T-helper 22 cell (primary cell): ENCODE data around the gene CASP5.
"Not testable (repeated sequence)": the region's sequence is repeated elsewhere in the genome, so short reads cannot be mapped to it uniquely, and the experiment has no call there.

Experiments
- DNase-seq: peaks from one replicate; pipeline ENCODE4 v3.0.0-alpha.2; 2020; ENCODE audit warnings: low read depth

The CASP5 gene

DNA sequence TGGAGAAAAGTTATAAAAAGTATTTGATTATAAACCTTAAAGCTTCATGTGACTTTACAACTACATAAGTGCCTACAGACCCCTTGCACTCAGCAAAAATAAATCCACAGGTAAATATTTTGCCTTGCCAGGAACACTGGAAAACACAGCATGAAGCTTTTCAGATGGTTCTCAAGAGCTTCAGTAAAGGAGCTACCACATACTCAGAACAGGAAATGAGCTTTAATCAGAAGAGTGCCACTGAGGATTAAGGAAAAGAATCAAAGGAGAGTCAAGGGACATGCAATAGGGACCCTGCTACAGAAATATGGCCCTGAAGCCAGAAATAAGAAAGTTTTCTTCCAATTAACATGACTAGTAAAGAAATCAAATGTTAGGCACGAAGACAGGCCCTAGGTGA lies 10.8 kb upstream of the CASP5 start:
- DNase-seq = no peak

DNA sequence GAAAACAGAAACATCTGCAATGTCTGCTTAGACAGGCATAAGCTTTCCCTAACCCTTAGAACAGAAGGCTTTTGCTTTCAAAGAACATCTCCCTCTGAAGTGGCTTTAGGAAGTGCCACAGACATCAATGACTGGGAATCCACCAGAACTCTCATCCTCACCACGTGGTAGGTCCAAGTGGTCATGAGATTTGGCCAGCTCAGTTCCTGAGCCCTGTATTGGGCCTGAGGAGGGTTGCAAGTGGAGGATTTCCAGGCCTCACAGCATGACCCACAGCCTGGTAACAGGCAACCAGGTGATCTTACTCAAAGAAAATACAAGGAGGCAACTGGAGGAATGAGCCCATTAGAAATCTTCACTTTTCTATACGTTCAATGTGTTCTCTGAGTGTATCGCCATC lies 10.4 kb upstream of the CASP5 start:
- DNase-seq = no peak

DNA sequence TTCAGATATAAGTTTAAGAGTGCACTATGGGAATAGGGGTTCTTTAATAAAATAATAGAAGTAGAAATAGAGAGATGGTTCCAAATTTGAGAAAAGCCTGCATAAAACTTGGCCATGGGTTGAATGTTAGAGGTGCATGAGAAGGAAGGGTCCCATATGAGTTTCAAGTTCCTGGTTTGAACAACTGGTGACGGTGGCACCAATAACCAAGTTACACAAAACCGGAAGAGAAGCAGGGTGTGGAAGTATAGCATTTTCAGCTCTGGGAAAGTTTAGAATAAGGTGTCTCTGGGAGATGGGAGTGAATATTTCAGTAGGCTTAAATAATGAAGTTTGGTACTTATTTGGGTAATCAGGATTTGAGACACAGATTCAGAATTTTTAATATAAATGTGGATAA lies 9.5 kb upstream of the CASP5 start:
- no peak for DNase-seq

DNA sequence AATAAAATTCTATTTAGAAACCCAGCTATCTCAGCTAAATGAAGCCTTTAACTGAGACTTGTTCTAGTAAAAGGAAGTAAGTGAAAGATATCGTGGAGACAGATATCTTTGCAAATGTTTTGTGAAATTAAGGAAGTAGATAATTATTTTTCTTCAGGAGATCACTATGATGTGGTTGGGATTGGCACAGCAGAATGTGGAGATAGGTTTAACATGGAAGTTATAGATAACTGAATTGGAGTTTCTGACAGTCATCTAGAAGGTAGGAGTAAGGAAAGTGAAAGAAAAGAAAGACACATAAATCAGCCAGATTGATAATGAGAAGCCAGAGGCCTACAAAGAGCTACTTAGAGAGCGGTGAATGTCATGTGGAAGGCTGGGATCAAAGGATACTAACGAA lies 4.7 kb upstream of the CASP5 start:
- DNase-seq = no peak

DNA sequence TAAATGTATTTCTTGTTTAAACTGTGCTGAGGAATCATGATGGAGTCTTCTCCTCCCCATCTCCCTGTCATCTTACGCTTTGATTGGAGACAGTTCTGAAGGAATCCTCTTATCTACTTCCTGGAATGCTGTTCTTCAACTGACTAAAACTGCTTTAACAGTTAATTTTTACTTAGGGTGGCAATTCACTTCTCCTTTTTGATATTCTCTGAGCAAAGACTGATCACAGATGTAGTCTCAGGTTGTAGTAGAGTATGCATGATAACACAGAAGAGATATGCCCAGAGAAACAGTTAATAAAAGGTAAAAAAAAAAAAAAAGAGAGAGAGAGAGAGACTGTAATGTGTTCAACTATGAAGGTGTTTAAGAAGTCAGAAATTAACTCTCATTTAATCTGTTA lies 1.4 kb upstream of the CASP5 start:
- no peak for DNase-seq

DNA sequence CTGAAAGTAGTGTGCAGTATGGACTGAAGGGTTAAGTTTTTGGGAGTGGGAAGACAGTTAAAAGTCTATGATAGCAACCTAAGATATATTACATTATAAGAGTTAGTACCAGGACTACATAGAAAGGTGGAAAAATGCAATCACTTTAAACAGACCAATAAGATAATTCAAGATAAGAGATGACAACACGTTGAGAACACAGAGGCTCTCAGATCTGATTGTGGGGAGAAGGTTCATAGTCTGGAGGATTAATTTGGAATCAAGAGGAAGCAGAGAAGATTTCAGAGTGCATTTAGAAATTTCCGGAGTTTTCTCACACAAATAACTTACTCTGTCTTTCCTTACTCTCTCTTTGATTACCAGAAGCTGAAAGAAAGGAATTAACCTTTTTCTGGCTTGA lies 441 bp downstream of the CASP5 start:
- DNase-seq = no peak

DNA sequence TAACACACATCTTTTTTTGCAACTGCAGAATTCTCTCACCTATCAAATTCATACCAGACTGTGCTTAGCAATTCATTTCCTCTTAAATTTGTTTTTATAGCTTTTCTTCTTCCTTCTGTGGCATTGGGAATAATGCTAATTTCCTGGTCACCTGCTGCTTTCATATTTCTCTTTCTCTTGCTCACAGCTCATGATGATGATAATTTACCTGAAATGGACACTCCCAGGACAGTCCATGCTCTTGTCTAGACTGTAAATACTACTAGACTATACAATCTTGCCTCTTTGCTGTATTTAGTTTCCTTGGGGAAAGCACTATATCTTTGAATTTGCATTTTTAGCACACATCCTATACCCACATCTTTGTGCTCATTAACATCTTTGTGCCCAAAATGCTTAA lies 15.5 kb downstream of the CASP5 start:
- DNase-seq = no peak

DNA sequence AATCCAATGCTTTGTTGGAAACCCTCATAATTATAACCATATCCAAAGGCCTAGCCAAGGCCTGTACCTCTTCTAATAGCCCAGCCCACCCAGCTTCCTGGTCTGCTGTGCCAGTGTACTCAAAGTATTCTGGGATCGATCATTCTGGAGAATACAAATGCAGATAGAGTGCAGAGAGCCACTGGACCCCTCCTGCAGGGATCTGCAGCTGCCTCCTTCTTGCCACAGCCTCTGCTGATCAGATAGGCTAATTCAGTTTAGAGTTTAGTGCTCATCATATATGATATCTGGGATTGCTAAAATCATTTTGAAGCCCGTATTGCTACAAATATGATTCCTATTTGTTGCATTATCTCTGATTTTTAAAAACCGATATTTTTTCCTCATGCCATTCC lies 17.5 kb downstream of the CASP5 start:
- DNase-seq = no peak

DNA sequence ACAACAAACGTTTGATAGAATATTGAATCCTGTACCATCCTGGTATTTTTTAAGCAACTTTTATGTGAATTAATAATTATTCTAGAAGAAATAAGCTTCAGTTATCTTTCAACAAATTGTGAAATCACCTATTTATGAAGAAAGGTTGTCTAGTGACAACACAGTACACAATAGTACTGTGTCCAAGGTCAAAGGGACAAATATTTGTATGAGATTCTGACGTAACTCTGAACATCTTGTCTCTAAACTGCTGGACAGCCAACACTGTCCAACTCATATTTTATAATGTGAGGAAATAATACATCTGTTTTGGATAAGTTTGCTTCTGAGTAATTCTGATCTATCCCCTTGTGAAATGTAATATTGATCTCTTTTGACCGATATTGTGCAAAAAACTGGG lies 18.9 kb downstream of the CASP5 start:
- no peak for DNase-seq

DNA sequence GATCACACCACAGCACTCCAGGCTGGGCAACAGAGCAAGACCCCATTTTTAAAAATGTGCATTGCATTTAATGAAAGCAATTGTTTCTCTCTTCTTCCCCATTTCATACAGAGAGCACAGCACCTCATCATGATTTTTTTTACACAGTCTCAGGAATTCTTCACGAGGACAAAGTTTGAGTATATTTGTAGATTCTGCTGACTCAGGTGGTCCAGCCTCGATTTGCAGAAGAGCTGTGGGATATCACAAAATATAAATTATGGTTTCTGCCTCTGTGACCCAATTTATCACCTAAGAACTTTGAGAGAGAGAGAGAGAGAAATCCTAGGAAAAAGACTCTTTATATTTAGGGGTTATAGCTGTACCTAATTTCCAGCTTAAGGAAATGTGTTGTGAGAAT lies 19.8 kb downstream of the CASP5 start:
- DNase-seq = no peak

DNA sequence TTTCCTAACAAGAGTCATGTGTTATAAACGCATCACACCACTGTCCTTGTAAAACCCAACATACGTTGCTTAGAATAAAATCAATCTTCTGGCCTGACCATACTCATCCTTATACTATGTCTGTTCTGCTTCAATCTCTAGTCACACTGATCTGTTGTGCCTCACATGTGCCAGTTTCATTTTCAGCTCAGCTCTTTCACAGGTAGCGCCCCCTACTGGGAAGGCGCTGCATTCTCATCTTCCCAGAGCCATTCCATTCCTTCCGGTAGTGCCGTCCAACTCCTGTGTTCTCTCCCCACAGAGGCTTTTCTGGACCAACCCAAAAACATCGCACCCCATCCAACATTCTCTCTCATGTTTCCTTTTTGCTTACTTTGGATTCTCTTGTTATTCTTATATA lies 22.2 kb downstream of the CASP5 start:
- DNase-seq = no peak

DNA sequence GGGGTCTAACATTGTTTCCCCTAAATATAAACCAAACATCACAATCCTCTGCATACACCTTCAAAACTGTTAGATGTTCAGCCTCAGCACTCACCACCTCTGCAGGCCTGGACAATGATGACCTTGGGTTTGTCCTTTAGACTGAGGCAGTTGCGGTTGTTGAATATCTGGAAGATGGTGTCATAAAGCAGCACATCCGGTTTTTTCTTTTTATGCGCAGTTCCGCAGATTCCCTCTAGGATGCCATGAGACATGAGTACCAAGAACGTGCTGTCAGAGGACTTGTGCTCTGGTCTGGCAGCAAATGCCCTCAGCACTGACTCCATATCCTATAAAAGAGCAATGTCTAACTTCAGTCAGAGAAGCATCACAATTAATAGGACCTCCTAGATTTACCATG lies 22.8 kb downstream of the CASP5 start:
- no peak for DNase-seq

DNA sequence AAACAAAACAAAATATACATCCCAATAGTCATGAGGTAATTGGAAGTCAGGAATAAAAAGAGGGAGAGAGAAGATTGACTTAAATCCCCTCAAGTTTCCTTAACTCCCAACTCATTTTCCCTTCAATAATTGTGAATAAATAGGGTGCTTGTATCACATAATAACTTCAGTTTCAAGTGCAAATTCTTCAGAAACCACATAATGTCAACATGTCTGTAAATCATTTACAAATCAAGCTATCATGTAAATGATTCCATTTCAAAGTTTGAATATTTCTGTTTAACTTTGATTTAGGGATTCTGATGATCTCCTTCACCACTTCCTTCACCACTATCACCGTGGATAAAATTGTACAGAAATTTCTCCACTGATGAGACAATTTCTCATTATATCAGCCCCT lies 23.2 kb downstream of the CASP5 start:
- DNase-seq = no peak

DNA sequence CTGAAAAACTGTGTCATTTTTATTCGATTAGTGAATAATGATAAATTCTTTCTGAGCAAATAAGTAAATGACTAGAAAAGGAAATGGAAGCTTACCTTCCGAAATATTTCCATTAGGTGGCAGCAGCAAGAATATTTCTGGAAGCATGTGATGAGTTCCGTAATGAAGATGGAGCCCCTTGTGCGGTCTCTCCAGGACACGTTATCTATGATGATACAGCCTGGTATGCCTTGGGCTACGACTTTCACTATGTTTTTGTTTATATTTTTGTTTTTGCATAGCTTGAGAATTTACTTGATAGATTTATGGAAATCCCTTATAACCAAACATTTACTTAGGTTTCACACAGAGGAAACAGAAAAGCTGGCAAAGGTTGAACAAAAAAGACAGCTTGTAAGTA lies 25.7 kb downstream of the CASP5 start:
- no peak for DNase-seq

DNA sequence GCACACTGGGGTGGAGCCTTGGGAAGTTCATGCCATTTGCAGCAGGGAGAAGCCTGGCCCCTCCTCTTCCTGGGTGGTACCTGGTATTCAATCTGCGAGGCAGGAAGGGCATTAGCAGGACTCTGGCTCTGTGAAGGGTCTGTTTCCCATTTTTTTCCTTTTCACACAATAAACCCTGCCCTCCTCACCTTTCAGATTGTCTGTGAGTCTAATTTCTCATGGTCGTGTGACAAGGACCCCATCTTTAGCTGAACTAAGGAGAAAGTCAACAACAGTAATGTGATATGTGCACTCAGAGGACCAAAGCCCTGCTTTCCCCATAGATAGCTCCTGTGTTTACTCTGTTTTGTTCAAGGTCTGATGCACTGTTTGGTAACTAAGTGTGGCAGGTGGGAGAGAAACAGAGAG lies 28.0 kb downstream of the CASP5 start:
- DNase-seq = no peak

DNA sequence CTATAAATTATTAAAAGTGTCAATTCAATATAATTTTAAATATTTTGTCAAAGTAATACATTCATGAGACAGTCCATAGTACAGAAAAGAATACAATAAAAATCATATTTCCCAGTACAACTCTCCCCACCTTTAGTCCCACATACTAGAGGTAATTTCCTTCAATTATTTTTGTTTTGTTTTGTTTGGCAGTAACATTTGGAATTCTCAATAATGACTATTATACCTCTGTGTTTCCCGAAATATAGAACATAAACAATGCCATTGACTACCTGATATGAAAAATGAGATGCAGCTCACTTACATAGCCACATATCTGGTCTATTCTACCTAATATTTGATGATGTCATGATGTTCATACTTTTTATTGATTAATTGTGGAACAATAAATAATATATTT lies 30.2 kb downstream of the CASP5 start:
- no peak for DNase-seq

DNA sequence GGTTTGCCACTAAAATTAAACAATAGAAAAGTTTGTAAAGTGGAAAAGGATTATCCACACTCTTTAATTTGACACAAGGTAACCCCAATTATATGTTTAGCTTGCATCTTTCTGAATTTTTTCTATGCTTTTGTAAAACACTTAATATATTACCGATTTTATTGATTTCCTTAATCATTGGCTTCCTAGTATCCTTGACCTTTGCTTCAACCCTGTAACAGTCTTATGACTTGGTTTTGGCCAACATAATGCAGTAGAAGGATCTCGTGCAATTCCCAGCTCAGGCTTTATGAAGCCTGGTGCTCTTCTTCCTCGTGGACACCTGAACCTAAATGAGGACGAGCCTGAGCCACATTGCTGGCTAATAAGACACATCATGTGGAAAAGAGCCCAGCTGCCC lies 31.0 kb downstream of the CASP5 start:
- DNase-seq = no peak

DNA sequence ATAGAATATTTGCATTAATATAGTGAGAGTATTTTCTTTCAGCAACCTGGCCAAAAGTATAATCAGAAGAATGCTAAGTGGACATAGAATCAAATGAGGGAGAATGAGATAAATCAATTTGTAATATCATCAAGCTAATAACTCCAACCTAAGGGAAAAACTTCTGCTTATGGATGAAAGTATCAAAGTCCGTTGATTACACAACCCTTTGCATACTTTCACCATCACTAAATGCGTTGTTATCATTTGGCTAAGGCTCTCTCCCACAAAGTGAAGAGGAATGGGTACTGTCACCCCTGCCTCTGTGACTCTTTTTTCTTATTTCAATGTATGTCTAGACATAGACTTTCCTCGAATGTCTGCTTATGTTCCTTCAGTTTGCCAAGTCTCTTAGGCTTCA lies 38.2 kb downstream of the CASP5 start:
- DNase-seq = no peak

DNA sequence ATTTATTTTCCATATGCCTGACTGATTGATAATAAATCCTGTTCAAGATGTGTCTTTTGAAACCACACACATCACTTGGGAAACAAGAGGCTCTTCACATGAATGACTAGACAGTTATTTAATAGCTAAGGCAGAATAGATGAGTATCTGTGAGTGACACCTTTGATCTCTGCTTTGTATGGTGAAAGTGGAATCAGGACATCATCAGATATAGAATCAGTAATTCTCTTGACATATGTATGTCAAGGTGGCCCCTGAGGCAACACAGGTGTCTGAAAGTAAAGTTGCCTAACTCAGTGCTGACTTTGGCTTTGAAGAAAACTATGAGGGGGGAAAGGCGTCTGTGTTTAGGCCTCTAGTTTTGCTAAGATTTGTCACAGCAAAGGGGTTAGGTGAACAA lies 43.1 kb downstream of the CASP5 start:
- DNase-seq = no peak

DNA sequence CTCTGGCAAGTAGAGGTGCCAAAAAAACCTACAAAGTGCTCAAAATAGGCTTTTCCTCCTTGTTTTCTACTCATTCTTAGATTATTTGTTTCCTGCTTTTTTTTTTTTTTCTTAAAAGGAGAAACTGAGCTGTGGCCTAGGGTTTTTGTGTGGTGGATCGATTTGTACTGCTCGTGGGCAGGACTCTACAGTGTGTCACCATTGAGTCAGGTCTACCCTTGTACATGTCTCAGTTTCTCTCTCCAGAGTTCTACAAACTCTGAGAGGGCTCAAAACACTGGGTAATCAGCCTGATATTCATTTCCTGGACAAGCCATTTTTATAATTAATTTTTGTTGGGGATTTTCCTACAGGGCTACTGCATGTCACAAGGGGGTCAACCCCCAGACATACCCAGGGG lies 49.4 kb downstream of the CASP5 start:
- no peak for DNase-seq

DNA sequence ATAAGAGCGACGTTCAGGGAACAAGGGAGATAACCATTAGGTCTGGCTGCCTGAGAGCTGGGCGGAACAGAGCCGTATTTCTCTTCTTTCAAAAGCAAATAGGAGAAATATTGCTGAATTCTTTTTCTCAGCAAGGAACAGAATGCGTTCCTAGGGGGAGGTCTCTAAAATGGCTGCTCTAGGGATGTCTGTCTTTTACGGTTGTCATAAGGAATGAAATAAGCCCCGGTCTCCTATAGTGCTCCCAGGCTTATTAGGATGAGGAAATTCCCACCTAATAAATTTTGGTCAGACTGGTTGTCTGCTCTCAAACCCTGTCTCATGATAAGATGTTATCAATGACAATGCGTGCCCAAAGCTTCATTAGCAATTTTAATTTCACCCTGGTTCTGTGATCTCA lies 50.0 kb downstream of the CASP5 start:
- not testable (repeated sequence) for DNase-seq

DNA sequence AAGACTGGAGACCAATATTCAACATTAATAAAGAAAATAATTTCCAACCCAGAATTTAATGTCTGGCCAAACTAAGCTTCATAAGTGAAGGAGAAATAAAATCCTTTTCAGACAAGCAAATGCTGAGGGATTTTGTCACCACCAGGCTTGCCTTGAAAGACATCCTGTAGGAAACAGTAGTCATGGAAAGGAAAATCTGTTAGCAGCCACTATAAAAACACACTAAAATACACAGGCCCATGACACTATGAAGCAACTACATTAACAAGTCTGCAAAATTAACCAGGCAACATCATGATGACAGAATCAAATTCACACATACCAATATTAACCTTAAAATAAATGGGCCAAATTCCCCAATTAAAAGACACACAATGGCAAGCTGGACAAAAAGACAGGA lies 52.2 kb downstream of the CASP5 start:
- DNase-seq = no peak

DNA sequence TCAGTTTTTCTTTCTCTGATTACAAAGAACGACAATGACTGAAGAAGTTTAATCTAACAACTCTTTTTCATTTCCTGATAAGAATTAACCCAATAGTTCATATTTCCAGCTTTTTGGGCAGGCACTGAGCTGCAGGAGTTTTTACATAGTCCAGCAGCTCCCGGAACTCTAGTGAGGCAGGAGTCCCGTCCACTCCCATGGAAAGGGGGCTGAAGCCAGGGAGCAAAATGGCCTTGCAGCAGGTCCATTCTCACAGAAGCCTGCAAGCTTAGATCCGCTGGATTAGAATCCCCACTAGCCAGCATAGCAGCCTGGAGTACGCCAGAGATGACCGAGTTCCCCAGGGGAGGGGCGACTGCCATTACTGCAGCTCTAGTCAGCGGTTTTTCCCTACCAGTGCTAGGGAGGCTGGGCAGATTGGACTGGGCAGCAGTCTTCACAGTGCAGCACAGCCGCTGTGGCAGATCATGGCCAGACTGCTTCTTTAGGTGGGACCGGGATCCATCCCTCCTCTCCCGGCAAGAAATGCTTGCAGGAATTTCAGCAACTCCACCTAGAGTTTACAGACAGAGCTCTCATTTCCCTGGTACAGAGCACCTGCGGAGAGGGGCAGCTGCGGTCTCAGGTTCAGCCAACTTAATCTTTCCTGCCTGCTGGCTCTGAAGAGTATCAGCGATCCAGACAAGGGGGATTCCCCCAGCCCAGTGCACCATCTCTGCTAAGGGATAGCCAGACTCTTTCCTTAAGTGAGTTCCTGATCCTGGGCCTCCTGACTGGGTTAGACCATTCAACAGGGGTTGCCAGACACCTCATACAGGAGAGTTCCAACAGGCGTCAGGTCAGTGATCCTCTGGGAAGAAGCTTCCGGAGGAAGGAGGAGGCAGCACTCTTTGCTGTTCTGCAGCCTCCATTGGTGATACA lies 53.9 kb downstream of the CASP5 start:
- DNase-seq = no peak

DNA sequence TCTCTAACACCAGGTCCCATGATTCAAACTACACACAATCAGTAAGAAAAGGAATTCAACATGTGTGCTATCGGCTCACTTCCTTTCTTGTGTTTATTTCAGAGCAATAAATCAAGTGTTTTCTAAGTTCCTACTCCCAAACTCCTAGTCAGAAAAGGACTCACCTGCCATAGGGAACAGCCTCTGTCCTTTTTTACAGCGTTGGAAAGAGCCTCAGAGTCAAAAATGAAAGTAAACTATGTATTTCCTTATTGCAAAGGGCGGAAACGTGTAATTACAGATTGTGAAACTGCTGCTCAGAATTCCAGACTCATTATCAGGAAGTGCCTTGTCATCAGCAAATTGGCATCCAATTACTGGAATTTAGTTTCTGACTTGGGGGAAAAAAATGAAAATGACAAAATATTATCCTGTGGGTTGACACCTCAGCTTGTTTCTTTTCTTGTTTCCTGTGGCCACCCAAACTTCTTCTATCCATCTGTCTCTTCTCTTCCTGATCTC lies 54.6 kb downstream of the CASP5 start, which contains the start of gene CASP4:
Gene CASP4, minus strand, starts transcription at position 220 of the 501 bp plus-strand sequence. Its CDS starts 49 bp downstream, at position 171.
- no peak for DNase-seq
